DMS 273 (cell line): ENCODE results near the gene PRKAG2.

Experiments used
- DNase-seq: peaks from one replicate; lab custom pipeline; 2025; ENCODE audit not compliant: unreplicated experiment; lab: John Stamatoyannopoulos, UW

Gene PRKAG2

DNA sequence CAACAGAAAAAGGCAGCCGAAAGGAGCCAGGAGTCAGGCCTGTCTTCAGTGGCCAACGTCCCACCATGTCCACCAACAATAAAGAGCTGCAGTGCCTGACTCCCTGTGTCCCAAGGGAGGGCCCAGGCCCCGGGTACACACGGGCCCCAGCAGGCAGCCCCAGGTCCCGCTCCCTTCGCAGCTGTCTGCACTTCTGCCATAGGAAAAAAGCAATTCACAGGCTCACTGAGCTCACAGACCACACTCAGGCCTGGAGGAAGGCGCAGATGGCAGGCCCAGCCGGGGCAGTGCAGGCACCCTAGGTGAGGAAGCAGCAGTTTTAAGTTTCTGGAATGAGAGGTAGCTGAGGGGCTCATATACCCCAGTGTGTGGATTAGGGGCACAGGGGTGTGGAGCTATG, 100.5 kb downstream of the PRKAG2 start:
- DNase-seq, result no peak

GRCh38 chr7:151775547-151776443, 101.1 kb downstream of the PRKAG2 start:
- peak; percentile 29 for DNase-seq

DNA sequence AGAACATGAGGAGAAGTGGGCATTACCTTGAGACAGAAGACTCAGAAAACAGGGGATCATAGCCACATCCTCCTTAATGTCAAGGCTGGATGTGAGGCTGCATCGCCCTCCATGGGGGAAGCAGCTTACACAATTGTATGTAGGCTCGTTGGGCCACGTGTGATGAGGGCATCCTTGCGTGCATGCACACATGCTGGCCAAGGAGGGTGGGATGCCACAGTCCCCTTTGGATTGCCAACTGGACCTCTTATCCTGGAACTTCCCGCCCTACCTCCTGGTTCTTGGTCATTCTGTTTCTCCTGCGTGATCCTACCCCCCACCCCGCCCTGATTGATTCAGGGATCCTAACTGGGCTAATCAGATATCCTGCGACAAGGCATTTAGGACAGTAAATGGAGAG, 102.0 kb downstream of the PRKAG2 start:
- DNase-seq, result no peak

DNA sequence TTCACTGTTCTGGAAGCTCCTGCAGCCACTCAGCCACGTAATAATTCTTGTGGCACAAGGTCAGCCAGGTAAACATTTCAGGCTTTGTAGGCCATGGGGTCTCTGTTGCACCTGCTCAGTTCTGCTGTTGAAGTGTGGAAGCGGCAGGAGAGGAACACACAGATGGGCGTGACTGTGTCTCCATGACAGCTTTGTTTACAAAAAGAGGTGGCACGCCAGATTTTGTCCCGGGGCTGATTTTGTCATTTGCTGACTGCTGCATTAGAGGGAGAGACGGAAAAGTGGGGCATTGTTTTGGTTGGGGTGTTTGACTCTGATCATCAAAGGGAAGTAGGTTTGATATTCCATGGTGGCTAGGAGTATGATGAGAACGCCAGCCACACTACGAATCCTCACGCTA, 103.1 kb downstream of the PRKAG2 start:
- DNase-seq, result no peak

GRCh38 chr7:151770232-151770631, 106.7 kb downstream of the PRKAG2 start:
- DNase-seq, result no peak

GRCh38 chr7:151769188-151769821, 107.6 kb downstream of the PRKAG2 start:
- DNase-seq, result no peak

DNA sequence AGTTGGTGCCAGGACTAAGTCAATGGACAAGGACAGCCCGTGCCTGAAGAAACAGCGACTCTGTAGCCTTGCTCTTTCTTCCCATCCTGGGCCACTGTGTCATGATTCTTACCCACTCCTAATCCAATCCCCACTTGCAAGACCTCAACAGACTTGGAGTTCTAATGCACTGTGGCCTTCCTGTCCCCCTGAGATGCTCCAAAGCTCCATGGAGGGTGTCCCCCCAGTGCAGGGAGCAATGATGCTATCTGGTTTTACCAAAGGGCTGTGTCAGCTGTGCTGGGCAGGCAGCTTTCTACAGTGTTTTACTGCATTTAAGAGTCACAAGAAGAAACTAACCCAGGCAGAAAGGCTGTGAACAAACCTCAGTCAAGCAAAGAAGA, 108.1 kb downstream of the PRKAG2 start:
- no peak for DNase-seq

- no peak for DNase-seq
Observed at GRCh38 chr7:151767557-151767956, 109.4 kb downstream of the PRKAG2 start.

- no peak for DNase-seq
Observed at GRCh38 chr7:151764056-151764920, 112.6 kb downstream of the PRKAG2 start.

DNA sequence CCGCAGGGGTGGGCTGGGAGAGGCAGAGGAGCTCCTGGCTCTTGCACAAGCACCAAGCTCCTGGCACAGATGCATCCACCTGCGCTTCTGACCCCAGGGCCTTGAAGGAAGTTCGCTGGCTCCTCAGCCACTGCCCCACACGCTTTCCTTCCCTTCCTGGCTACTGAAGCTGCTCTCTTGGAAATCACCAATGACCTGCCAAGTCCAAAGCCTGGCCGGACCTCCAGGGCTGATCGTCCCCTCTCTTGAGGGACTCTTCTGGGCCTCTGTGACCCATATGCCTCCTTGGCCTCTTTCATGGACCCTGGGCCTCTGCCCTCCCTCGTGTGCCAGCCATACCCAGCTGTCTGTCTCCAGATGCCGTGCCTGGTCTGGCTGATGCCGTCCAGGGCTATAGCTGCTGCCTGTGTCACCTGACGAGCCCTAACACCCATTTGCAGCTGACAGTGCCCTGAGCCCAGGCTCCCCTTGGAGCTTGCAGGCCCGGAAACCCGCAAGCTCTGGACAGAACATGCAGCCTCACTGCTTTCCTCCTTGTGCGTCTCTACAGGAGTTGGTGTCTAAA, 113.4 kb downstream of the PRKAG2 start:
- no peak for DNase-seq

DNA sequence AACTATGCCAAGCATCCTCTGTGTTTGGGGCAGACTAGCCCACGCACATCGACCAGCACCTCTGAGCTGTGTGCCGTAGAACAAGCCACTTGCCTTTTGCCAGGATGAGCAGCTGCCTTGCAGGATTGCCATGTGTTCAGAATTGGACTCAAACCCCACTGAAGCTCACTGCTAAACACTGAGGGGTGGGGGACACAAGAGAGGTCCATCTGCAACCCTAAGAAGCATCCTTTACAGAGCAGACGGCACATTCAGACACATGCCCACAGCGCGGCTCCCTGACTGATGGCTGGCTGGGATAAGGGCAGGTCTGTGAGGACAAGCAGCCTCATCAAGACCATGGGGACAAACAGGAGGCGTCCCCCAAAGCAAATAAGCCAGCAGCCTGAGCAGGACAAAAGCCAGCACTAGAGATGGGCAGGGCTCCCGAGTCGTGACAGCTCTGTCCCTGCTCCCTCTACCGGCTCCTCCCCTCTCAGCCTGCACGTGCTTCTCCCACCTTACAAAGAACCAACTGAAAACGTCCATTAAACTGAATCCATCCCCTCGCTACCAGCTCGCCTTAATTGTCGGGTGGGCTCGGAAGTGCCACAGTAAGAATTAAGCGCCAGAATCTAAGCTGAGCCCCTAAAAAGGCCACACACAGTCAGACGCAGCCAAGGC, 114.2 kb downstream of the PRKAG2 start:
- DNase-seq, result no peak

GRCh38 chr7:151761957-151762356, 115.0 kb downstream of the PRKAG2 start:
- no peak for DNase-seq

- DNase-seq, result no peak
Observed at GRCh38 chr7:151761231-151761630, 115.7 kb downstream of the PRKAG2 start.

GRCh38 chr7:151759591-151760042, 117.3 kb downstream of the PRKAG2 start:
- DNase-seq, result peak; percentile 88

- DNase-seq, result no peak
Observed at GRCh38 chr7:151758622-151759540, 118.0 kb downstream of the PRKAG2 start.

DNA sequence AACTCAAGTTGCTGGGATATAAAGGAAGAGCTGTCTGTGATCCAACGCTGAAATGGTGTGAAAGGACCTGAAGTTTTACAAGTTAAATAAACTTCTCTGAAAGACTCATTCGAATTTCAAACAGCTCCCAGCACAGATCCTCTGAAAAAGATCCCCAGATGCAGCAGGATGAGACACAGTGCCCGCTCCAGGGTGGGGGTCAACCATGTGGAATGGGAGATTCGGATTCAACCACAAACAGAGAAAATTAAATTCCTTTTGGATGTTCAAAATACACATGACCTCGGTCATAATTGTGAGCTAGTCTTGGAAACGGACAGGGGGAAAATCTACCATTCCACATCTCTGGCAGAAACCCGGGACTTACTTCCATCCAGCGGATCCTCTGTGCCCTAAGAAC, 119.6 kb downstream of the PRKAG2 start:
- DNase-seq, result no peak

GRCh38 chr7:151756866-151757265, 120.0 kb downstream of the PRKAG2 start:
- no peak for DNase-seq

GRCh38 chr7:151756076-151756731, 120.7 kb downstream of the PRKAG2 start:
- no peak for DNase-seq
